ENCODE data around the gene VSIG8. TPM values are rescaled to one million over a fixed set of nuclear protein-coding genes. Genes with fewer than 3 reads are reported as not detected.
"Not testable (repeated sequence)": the region's sequence is repeated elsewhere in the genome, so short reads cannot be mapped to it uniquely, and the experiment has no call there.

Gene VSIG8
- total RNA-seq, 1 experiment from 2014 or later, result not detected

DNA sequence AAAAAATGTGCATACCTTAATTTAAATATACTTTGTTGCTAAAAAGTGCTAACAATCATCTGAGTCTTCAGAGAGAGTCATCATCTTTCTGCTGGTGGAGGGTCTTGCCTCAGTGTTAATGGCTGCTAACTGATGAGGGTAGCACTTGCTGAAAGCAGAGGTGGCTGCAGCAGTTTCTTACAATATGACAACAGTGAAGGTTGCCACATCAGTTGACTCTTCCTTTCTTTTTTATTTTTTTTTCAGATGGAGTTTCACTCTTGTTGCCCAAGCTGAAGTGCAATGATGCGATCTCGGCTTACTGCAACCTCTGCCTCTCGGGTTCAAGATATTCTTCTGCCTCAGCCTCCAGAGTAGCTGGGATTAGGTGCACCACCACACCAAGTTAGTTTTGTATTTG is 40.1 kb upstream of the VSIG8 start:
- Mint-ChIP-seq H3K4me3 (ENCODE audit: low read depth, unreplicated experiment) (no peak overlapping the region), H3K4me1 (ENCODE audit: low read depth, unreplicated experiment) (peaks cover 44% of the 10 kb centered on the region), H3K27me3 (ENCODE audit: unreplicated experiment) (no peaks in the 10 kb centered on the region), H3K36me3 (ENCODE audit: insufficient read depth, unreplicated experiment) (peaks cover 18% of the 10 kb centered on the region), H3K27ac (ENCODE audit: unreplicated experiment) (no peak overlapping the region), H3K9me3 (ENCODE audit: low read depth, unreplicated experiment) (no peaks in the 10 kb centered on the region)
- no peak for DNase-seq
- BruUV-seq (replicated peaks), result no TSS peak
- intact Hi-C loops (cut with micrococcal nuclease; ENCODE audit: unreplicated experiment), result no loop called here
- TF ChIP-seq, protein P1, sequence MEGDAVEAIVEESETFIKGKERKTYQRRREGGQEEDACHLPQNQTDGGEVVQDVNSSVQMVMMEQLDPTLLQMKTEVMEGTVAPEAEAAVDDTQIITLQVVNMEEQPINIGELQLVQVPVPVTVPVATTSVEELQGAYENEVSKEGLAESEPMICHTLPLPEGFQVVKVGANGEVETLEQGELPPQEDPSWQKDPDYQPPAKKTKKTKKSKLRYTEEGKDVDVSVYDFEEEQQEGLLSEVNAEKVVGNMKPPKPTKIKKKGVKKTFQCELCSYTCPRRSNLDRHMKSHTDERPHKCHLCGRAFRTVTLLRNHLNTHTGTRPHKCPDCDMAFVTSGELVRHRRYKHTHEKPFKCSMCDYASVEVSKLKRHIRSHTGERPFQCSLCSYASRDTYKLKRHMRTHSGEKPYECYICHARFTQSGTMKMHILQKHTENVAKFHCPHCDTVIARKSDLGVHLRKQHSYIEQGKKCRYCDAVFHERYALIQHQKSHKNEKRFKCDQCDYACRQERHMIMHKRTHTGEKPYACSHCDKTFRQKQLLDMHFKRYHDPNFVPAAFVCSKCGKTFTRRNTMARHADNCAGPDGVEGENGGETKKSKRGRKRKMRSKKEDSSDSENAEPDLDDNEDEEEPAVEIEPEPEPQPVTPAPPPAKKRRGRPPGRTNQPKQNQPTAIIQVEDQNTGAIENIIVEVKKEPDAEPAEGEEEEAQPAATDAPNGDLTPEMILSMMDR (IDR thresholded peaks at IDR 0.05; ENCODE audit: unreplicated experiment), result no peak
- CTCF ChIA-PET, result no interaction called here

DNA sequence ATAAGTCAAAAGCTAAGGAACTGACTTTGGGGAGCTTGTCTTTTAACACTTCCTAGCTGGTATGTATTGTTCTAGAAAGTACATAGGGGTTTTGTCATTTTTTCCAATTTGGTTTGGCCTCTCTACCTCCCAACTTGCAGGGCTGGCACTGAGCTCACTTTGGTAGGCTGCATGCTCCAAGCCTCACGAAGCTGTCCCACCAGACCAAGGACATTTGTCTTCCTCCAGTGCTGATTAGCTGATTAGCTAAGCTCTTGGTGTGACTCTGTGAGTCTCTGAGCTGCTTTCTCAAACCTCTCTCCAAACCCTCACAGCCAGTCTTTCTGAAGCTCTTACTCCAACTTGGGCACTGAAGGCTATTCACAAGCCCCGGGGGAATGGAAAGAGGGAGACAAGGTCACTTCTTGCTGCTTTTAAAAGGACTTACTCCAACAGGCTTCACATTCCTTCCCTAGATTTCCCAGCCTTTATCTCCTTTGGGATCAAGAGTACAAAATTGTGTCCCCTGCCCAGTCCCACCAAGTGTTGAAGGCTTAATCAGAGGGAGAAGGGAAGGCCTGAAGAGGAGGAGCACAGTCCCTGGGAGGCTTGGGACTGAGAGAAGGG is 38.4 kb upstream of the VSIG8 start:
- TF ChIP-seq, protein P1 (IDR thresholded peaks at IDR 0.05; ENCODE audit: unreplicated experiment), result no peak
- no peaks in the 10 kb centered on the region for H3K9me3 Mint-ChIP-seq (ENCODE audit: low read depth, unreplicated experiment)
- CTCF ChIA-PET, result interaction anchor here (0.6 to 2.1 kb wide), 8 partner anchors 11 to 1378 kb away, joined by 3 to 5 read pairs (median 4); partner anchors contain the start of gene TAGLN2
- no peaks in the 10 kb centered on the region for H3K27me3 Mint-ChIP-seq (ENCODE audit: unreplicated experiment)
- BruUV-seq (replicated peaks), result no TSS peak
- DNase-seq, result no peak
- H3K27ac Mint-ChIP-seq (ENCODE audit: unreplicated experiment), result peak overlapping the region; percentile 84
- peaks cover 33% of the 10 kb centered on the region for H3K4me1 Mint-ChIP-seq (ENCODE audit: low read depth, unreplicated experiment)
- intact Hi-C loops (cut with micrococcal nuclease; ENCODE audit: unreplicated experiment), result loop anchor here (1.0 kb wide), 1 partner anchor 22 kb away; no protein-coding TSS in a partner anchor
- H3K4me3 Mint-ChIP-seq (ENCODE audit: low read depth, unreplicated experiment), result peak overlapping the region; percentile 48
- peaks cover 13% of the 10 kb centered on the region for H3K36me3 Mint-ChIP-seq (ENCODE audit: insufficient read depth, unreplicated experiment)

DNA sequence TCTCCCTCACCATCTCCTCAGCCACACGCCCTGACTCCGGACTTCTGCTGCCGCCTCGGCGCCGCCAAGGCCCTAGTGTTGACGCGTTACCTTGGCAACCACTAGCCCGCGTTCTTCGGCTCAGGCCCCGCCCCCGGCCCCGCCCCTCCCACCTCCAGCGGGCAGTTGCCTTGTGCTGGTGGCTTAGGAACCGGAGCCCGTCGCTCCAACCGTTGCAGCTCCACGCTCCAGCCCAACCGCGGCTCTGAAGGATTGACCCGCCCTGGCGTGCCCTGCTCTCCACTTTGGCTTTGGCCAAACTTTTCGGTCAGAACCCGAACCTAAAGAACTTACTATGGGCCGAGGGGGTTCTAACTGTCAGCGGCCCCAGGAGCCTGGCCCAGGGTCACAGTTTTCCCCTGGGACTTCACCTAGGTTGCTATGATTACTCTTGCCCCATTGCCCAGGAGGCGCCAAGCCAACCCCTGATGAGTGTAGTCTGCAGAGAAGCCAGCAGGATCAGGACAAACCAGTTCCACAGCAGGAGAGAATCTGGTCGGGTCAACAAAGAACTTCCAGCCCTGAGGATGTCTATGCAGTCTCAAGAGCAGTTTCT is 37.7 kb upstream of the VSIG8 start, which contains the start of gene CFAP45:
Gene CFAP45, minus strand, starts transcription at position 80 of the 595 bp plus-strand sequence. Its CDS starts 67 bp downstream, at position 13.
- TSS peak; percentile 95 for BruUV-seq (replicated peaks)
- peaks cover 13% of the 10 kb centered on the region for H3K36me3 Mint-ChIP-seq (ENCODE audit: insufficient read depth, unreplicated experiment)
- TF ChIP-seq, protein P1 (IDR thresholded peaks at IDR 0.05; ENCODE audit: unreplicated experiment), result no peak
- H3K27ac Mint-ChIP-seq (ENCODE audit: unreplicated experiment), result peak within 1 kb of the TSS; percentile 84
- DNase-seq, result peak; percentile 88
- H3K4me3 Mint-ChIP-seq (ENCODE audit: low read depth, unreplicated experiment), result peak within 1 kb of the TSS; percentile 48
- H3K27me3 Mint-ChIP-seq (ENCODE audit: unreplicated experiment), result no peaks in the 10 kb centered on the region
- peaks cover 33% of the 10 kb centered on the region for H3K4me1 Mint-ChIP-seq (ENCODE audit: low read depth, unreplicated experiment)
- H3K9me3 Mint-ChIP-seq (ENCODE audit: low read depth, unreplicated experiment), result no peaks in the 10 kb centered on the region
- CTCF ChIA-PET, result interaction anchor here (0.7 to 2.1 kb wide), 8 partner anchors 11 to 110 kb away, joined by 3 to 5 read pairs (median 4); partner anchors contain the start of gene TAGLN2
- intact Hi-C loops (cut with micrococcal nuclease; ENCODE audit: unreplicated experiment), result loop anchor here (1.0 kb wide), 1 partner anchor 23 kb away; no protein-coding TSS in a partner anchor

DNA sequence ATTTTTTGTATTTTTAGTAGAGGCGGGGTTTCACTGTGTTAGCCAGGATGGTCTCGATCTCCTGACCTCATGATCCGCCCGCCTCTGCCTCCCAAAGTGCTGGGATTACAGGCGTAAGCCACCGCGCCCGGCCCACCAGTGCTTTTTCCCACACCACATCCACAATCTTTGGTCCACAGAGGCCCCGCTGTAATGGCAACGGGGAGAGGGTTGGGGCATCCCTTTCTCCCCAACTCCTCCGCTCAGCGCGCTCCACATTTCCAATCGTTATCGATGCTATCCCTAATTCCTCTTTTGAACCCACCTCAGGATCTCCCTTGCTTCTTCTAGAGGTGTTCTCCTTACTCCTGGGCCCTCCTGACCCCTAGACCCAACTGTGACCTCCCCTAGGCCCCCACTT is 37.2 kb upstream of the VSIG8 start:
- intact Hi-C loops (cut with micrococcal nuclease; ENCODE audit: unreplicated experiment), result loop anchor here (1.0 kb wide), 1 partner anchor 24 kb away; no protein-coding TSS in a partner anchor
- CTCF ChIA-PET, result interaction anchor here (0.7 to 2.1 kb wide), 4 partner anchors 12 to 100 kb away, joined by 3 to 5 read pairs (median 4); no protein-coding TSS in a partner anchor
- Mint-ChIP-seq H3K4me1 (ENCODE audit: low read depth, unreplicated experiment) (peaks cover 33% of the 10 kb centered on the region), H3K4me3 (ENCODE audit: low read depth, unreplicated experiment) (peak overlapping the region; percentile 48), H3K27ac (ENCODE audit: unreplicated experiment) (peak overlapping the region; percentile 84), H3K36me3 (ENCODE audit: insufficient read depth, unreplicated experiment) (peaks cover 13% of the 10 kb centered on the region)
- not testable (repeated sequence) for H3K9me3 Mint-ChIP-seq (ENCODE audit: low read depth, unreplicated experiment); H3K27me3 Mint-ChIP-seq (ENCODE audit: unreplicated experiment); BruUV-seq (replicated peaks); DNase-seq

Measured in Calu3 (cell line).